ENCODE measurements around the gene ZBTB8B.

DNA sequence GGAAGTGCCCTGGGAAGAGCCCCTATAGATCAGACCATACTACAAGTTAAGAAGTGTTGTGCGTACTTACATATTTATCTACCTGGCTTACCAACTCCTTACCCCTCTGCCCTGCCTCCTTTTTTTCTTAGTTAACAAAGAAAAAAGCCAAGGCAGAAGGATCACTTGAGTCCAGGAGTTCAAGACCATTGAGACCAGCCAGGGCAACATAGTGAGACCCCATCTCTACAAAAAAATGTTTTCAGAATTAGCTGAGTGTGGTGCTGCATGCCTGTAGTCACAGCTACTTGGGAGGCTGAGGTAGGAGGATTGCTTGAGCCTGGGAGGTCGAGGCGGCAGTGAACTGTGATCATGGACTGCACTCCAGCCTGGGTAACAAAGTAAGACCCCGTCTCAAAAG, 1.9 kb downstream of the ZBTB8B start:
- TF ChIP-seq CTCF (IDR thresholded peaks at IDR 0.05; ENCODE audit: low read depth, low read length, poor library complexity, severe bottlenecking), result no peak
- TF ChIP-seq EZH2phosphoT487 (IDR thresholded peaks at IDR 0.05; ENCODE audit: borderline replicate concordance, low read length), result no peak

All from DOHH2 (cell line).